VCaP (cell line): ENCODE results near the gene MINDY4.

Source experiments
- H3K27ac ChIP-seq: fragments of 450-650 bp; 2 replicates; pipeline ENCODE4 v1.5.1; 2017
- CTCF ChIP-seq: fragments of 450-650 bp; conservative IDR thresholded peaks from 2 replicates; pipeline ENCODE4 v1.5.1; 2017; ENCODE audit warnings: mild to moderate bottlenecking, moderate library complexity

Gene MINDY4

GRCh38 chr7:30909431-30909830, 138.2 kb downstream of the MINDY4 start:
- no peak for TF ChIP-seq CTCF

DNA sequence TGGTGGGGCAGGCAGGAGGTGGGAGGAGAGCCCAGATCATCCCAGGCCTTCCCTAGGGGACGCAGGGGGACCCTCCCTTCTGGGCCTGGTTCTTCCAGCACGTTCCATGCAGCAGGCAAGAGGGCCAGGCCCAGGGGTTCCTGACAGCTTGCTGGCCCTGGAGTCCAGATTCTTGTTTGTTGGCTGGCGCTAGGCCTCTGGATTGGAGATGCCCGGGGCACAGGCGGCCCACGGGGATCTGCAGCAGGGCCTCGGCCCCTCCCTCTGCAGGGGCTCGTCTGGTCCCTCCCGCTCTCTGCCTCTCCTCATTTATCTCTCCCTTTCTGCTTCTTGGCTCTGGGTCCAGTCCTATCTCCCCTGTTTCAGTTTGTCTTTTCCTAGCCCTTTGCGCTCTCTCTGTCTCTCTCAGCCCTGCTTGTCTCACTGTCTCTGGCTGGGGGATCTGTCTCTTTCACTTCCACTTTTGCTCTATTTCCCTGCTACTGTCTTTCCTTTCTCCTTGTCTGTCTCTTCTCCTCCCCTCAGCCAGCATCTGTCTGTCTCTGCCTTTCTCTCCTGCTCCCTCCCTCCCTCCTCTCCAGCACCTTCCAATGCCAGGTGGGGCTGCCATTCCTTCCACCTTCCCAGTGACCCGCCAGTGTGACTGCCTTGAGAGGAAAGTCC, 139.3 kb downstream of the MINDY4 start:
- no peak for TF ChIP-seq CTCF
- no peak overlapping the region for H3K27ac ChIP-seq

More at GRCh38 chr7:30909431-30909830, 138.2 kb downstream of the MINDY4 start:
- no peak overlapping the region for H3K27ac ChIP-seq

DNA sequence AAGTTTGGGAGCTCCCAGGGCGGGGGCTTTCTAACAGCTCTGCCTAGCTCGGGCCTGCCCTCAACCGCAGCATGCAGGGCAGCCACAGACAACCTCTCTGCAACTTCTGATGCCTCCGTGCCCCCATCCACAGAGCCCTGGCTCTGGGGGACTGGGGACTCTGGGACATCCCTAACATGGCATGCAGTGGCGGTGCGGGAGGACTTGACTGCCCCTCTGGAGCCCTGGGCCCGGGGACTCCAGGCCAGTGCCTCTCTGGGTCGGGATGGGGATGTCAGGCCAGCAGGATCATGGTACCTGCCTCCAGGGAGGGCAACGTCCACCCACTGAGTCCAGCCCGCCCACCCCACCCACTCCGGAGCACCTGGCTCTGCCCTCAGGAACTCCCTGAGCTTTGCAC, 139.9 kb downstream of the MINDY4 start:
- no peak overlapping the region for H3K27ac ChIP-seq
- no peak for TF ChIP-seq CTCF

GRCh38 chr7:30911561-30911969, 140.3 kb downstream of the MINDY4 start, which contains the start of gene AQP1:
Gene AQP1 (plus strand): TSS chr7:30911853. CDS start chr7:30911910, 57 bp downstream.
- H3K27ac ChIP-seq = no peak within 1 kb of the TSS
- no peak for TF ChIP-seq CTCF

DNA sequence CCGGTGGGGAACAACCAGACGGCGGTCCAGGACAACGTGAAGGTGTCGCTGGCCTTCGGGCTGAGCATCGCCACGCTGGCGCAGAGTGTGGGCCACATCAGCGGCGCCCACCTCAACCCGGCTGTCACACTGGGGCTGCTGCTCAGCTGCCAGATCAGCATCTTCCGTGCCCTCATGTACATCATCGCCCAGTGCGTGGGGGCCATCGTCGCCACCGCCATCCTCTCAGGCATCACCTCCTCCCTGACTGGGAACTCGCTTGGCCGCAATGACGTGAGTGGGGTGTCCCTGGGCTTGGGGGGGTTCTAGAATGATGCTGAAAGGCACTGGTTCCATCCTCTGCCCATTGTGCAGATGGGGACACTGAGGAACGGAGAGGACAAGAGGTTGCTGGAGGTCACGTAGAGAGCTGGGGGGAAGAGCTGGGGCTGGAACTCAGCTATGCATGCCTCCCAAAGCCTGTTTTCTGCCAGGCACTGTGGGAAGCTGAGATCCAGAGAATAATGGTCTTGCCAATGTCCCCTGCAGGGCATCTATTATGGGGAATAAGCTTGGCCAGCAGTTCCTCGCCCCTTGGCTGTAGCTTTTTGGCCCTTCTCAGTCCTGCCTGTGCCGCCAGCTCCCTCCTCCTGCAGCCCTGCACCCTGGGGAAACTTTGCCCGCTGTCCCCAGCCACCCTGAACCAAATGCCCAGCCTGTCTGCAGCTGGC, 141.0 kb downstream of the MINDY4 start:
- H3K27ac ChIP-seq = no peak overlapping the region
- no peak for TF ChIP-seq CTCF

GRCh38 chr7:30912731-30912985, 141.4 kb downstream of the MINDY4 start:
- TF ChIP-seq CTCF = no peak
- no peak overlapping the region for H3K27ac ChIP-seq

GRCh38 chr7:30912986-30913811, 142.0 kb downstream of the MINDY4 start:
- no peak for TF ChIP-seq CTCF
- no peak overlapping the region for H3K27ac ChIP-seq
